SK-N-MC (cell line): ENCODE data around the gene VASH1.

Source experiments
- FOXP2 ChIP-seq: optimal IDR thresholded peaks from 2 replicates; pipeline ENCODE3; 2011; ENCODE audit warnings: mild to moderate bottlenecking, moderate library complexity; ENCODE audit not compliant: insufficient read depth; ENCODE audit errors: extremely low read length, control extremely low read depth
- POLR2AphosphoS5 ChIP-seq: IDR thresholded peaks from 2 replicates; pipeline ENCODE4 v1.6.1; 2012; ENCODE audit warnings: mild to moderate bottlenecking, low read depth, low read length, borderline replicate concordance

DNA sequence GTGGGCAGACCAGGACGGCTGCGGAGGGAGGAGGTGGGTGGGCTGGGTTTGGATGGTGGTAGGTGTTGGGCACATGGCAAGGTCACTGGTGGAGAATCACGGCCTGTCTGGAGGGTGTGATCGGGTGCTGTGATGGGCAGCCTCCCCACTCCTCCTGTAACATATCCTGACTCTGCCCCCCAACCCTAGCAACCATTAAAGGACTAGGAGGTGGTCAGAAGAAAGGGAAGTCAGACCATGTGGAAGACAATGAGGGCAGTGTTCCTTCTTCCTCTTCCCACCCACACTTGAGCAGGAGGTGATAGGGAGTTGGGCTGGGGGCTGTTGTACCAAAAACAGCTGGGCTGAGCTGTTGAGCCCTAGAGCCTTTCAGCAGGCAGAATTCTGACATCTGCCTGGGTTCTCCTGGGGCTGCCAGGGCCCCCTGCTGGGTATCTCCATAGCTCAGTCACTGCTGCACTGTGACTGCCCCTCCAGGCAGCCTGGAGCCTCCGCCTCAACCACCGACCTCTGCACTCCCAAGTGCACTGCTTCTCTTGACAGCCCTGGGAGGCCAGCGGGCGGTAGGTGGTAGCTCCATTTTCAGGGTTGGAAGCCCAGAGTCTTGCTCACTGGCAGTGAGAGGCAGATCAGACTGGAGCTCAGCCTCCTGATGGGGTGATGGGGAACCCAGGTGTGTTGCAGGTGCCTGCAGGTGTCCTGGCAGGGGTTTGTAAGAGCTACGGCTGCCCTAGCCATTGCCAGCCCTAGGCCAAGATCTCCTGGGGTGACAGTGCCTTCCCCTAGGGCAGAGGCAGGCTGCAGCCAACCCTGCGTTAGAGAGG lies 15.4 kb downstream of the VASH1 start:
- TF ChIP-seq POLR2AphosphoS5 (no peak), FOXP2 (no peak)
